Pancreas (tissue), 10 donors: ENCODE measurements around the gene POMT1. TPM values are rescaled to one million over a fixed set of nuclear protein-coding genes. Genes with fewer than 3 reads are reported as not detected.

Source experiments
- ATAC-seq, 4 donors: fragments of 200-7000 bp; cut with Tn5 transposase; one replicate each; pipeline versions ENCODE4 v1.8.0 to v1.9.1; 2020; ENCODE audit warnings: mild to moderate bottlenecking in 4 of 4, moderate library complexity in 4 of 4
- DNase-seq, 6 donors: peaks; one replicate each; pipeline ENCODE4 v3.0.0-alpha.2; 2020
- FAIRE-seq: peaks from 2 replicates; lab custom pipeline; 2012; peaks lifted over from hg19 to GRCh38; lab: Jason Lieb, UNC
- H3K27ac ChIP-seq, 4 donors: fragments of 200-600 bp; sonication (generic); 1 replicate in 3 of 4; 2 replicates in 1 of 4; pipeline versions ENCODE4 v1.5.0 to v1.8.0; 2020
- H3K27me3 ChIP-seq, 4 donors: fragments of 200-600 bp; one replicate each; pipeline ENCODE4 v1.8.0; 2021
- H3K36me3 ChIP-seq, 3 donors: fragments of 200-600 bp; sonication (generic) in 1 of 3; one replicate each; pipeline versions ENCODE4 v1.5.0 to v1.8.0; 2020 to 2021
- H3K4me1 ChIP-seq, 3 donors: fragments of 200-600 bp; one replicate each; pipeline ENCODE4 v1.8.0; 2021
- H3K4me3 ChIP-seq, 4 donors: fragments of 200-600 bp; sonication (generic) in 2 of 4; one replicate each; pipeline versions ENCODE4 v1.5.0 to v1.8.0; 2020 to 2021
- H3K9me3 ChIP-seq, 4 donors: fragments of 200-600 bp; one replicate each; pipeline ENCODE4 v1.8.0; 2021
- WGBS, 2 donors: extraction: QIAGEN DNeasy Blood & Tissue Kit; methylation state at CpG; one replicate each; pipeline ENCODE4 v1.1.7; 2013; 5-methylcytosine and 5-hydroxymethylcytosine counted together
- intact Hi-C, 3 donors: fragments of 100-400 bp; cut with DNase I; formaldehyde crosslinking; loops; one replicate each; pipeline versions ENCODE4 v1.11.1 to v1.14.2; 2022
- polyA plus RNA-seq, 2 donors: library from polyadenylated mRNA; stranded (reverse); fragments of 200-250 nt; gene quantifications; one replicate each; pipeline ENCODE4 v1.2.3, GENCODE V29; 2013
- total RNA-seq, 6 donors: library from RNA; stranded (reverse); fragmentation: NEBNext Ultra II Directional in 4 of 6; extraction: Animal tissue kit (Norgen Biotek cat#: 25700) in 4 of 6; gene quantifications; one replicate each; pipeline versions ENCODE4 v1.2.1 to v1.2.4, GENCODE V29; 2021 to 2023
- TF ChIP-seq, protein P1 (sequence below), 4 donors: fragments of 200-600 bp; sonication (generic) in 3 of 4; IDR thresholded peaks; one replicate each; pipeline versions ENCODE4 v1.5.0 to v1.8.0; 2021; ENCODE audit warnings: antibody characterized with exemption in 4 of 4
- donor health status: healthy with polysubstance abuse.
- donor health status: DM: no; HTN: no; CAD: no; lungs with moderate emphysema.
- donor health status: DM: no; HTN: no; CAD: no.
- donor health status: control.
- donor health status: control.
- donor health status: Bipolar disorder and iron deficiency.
- donor health status: DM: yes; HTN: yes; CAD: no.
- donor health status: DM: no; HTN: no; CAD: no.
- donor health status: DM: no; HTN: no; CAD: no.
- donor health status: DM: yes; HTN: yes; CAD: no.

Gene POMT1
- total and polyA plus RNA-seq, 8 donors = 11.3 to 66.5 (median 16.5) TPM

DNA sequence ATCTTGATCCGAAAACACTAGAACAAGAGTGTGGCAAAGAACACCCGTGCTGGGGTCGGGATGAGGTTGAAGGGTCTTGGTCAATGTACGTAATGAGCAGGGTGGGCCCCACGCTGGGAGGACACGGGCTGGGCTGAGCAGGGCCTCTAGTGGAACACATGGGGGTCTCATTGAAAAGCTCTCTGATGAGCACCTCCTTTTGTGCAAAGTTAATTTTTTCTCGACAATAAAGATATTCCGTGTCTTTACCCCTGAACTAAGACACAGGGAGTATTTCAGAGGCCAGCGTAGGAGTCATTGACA is 20.3 kb downstream of the POMT1 start:
- no peaks in the 10 kb centered on the region for H3K27me3 ChIP-seq
- H3K9me3 ChIP-seq = no peaks in the 10 kb centered on the region
- no peak overlapping the region for H3K27ac ChIP-seq
- FAIRE-seq (no peak), ATAC-seq (no peak), DNase-seq (no peak)
- TF ChIP-seq, protein P1, sequence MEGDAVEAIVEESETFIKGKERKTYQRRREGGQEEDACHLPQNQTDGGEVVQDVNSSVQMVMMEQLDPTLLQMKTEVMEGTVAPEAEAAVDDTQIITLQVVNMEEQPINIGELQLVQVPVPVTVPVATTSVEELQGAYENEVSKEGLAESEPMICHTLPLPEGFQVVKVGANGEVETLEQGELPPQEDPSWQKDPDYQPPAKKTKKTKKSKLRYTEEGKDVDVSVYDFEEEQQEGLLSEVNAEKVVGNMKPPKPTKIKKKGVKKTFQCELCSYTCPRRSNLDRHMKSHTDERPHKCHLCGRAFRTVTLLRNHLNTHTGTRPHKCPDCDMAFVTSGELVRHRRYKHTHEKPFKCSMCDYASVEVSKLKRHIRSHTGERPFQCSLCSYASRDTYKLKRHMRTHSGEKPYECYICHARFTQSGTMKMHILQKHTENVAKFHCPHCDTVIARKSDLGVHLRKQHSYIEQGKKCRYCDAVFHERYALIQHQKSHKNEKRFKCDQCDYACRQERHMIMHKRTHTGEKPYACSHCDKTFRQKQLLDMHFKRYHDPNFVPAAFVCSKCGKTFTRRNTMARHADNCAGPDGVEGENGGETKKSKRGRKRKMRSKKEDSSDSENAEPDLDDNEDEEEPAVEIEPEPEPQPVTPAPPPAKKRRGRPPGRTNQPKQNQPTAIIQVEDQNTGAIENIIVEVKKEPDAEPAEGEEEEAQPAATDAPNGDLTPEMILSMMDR (IDR thresholded peaks at IDR 0.05) = no peak
- no peak overlapping the region for H3K4me3 ChIP-seq
- no peaks in the 10 kb centered on the region for H3K4me1 ChIP-seq
- intact Hi-C loops = no loop called here
- 90 to 92% methylated on average over 9 of the region's 9 CpGs for WGBS, 2 donors
- peaks cover 0 to 62% (median 8%) of the 10 kb centered on the region in 3 donors for H3K36me3 ChIP-seq

DNA sequence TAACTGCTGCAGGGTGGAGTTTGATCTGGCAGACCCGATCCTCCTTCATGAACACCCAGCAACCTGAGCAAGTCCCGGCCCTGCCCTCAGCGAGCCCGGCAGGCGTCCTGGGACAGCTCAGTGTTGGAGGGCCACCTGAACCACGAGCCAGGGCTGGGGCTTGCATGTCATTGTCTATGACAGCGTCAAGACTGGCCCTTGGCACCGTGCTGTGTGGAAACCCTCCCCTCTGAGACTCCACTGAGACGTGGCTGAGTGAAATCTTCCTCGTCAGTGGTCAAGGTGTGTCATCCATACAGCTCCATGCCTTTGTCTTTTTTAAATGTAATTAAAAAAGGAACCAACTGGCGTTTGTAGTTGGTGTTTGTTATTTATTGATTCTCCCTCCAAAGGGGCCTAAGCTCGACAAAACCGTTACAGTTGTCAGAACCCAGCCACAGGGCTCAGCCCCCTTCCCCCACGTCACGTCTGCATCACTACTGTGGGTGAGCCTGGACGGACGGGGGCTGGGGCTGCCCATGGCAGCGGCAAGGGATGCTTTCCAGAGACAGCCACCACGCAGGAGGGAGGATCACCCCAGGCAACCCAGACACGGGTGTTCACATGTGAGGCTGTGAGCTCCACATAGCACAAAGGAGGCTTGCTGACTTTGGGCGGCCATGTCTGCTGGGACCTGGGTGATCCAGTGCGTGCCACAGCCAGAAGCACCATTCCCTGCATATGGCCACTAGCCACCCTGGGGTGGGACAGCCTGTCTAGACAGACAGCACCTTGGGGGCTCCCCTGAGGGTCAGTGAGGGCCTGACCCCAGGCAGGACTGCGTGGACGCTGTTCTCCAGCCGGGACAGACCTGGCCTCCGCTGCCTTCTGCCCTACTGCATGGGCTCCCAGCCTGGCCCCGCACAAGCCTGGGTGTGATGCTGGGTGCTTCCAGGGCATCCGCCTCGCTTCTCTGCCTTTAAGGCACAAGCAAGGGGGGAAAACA is 21.0 kb downstream of the POMT1 start:
- Histone ChIP-seq H3K4me1 (no peaks in the 10 kb centered on the region), H3K27ac (no peak overlapping the region), H3K9me3 (no peaks in the 10 kb centered on the region), H3K4me3 (no peak overlapping the region), H3K27me3 (no peaks in the 10 kb centered on the region), H3K36me3 (peaks cover 0 to 65% (median 3%) of the 10 kb centered on the region in 3 donors)
- TF ChIP-seq, protein P1 (IDR thresholded peaks at IDR 0.05) = no peak
- intact Hi-C loops = no loop called here
- no peak for DNase-seq
- WGBS, 2 donors = 85 to 89% methylated on average over 29 of the region's 29 CpGs
- no peak for FAIRE-seq
- peak in 1 of 4 donors; percentile 10 for ATAC-seq

DNA sequence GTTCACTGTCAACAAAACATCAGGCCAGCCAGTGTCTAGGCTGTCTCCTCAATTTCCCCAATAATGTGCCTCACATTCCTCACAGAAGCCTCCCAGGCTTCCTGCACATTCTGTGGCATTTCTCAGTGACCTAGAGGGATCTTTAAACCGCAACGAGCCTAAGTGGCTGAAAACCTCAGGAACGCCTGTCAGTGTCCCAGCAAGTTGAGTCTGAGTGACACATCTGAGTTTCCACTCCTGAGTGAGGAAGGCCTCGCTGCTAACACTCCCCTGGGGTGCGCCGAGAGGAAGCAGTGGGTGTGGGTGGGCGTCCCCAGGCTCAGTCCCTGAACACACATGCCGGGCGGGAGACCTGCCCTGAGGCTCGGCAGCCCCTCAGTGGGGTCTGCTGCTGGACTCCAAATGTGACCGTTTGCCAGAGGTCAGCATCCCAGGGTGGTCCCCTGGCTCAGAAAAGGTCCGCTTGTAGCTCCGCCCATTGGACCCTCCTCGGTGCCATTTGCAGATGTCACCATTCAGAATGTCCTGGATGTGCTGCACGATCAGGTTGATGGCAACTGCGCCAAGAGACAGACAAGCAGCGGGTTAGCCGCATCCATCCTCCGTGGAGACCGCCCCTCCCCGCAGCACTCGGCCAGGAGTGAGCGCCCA is 22.1 kb downstream of the POMT1 start:
- no peak for FAIRE-seq

DNA sequence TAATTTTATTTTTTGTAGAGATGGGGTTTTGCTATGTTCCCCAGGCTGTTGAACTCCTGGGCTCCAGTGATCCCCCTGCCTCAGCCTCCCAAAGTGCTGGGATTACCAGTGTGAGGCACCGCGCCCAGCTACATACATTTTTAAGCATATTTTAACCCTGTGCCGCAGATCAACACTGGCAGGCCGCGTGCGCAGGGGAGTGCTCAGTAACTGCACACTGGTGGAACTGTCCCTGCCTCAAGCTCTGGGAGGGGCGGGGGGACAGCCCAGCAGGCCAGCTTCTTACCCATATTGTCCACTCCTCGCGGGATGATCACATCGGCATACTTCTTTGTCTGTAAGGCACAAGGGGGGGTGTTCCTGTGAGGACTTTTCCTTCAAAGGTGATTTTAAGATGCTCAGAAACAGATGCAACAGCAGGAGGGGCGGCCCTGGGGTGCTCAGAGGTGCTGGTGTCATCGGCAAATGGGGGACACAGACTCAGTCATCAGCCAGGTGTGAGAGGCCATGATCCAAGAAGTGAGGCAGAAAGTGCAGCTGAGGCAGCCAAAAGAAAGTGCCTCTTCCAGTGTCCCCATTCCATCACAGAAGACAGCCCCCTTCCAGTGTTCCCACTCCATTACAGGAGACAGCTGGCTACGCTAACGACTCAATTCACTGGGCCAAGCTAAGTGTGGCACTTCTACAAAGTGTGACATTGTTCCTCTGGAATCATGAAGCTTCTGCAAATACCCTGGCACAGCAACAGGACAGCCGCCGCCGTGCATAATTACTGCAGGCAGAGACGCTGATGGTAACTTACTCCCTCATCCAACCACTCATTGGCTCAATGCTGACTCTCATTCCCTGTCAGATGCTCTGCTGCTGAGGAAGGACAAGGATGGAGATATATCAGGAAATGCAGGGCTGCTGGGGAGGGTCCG is 23.2 kb downstream of the POMT1 start:
- Histone ChIP-seq H3K27ac (no peak overlapping the region), H3K4me1 (peaks cover 4 to 7% (median 4%) of the 10 kb centered on the region in 3 donors), H3K36me3 (peaks cover 0 to 52% (median 0%) of the 10 kb centered on the region in 3 donors), H3K27me3 (no peaks in the 10 kb centered on the region), H3K4me3 (no peak overlapping the region), H3K9me3 (no peaks in the 10 kb centered on the region)
- ATAC-seq = no peak
- no peak for DNase-seq
- TF ChIP-seq, protein P1 (IDR thresholded peaks at IDR 0.05) = no peak
- intact Hi-C loops = no loop called here
- FAIRE-seq = no peak
- WGBS, 2 donors = 90 to 91% methylated on average over 19 of the region's 19 CpGs

More for the DNA sequence above, 22.1 kb downstream of the POMT1 start:
- no peak for DNase-seq
- TF ChIP-seq, protein P1 (IDR thresholded peaks at IDR 0.05) = no peak
- Histone ChIP-seq H3K4me1 (peaks cover 0 to 1% (median under 1%) of the 10 kb centered on the region in 3 donors), H3K36me3 (peaks cover 0 to 58% (median 3%) of the 10 kb centered on the region in 3 donors), H3K27ac (no peak overlapping the region), H3K27me3 (no peaks in the 10 kb centered on the region), H3K4me3 (no peak overlapping the region), H3K9me3 (no peaks in the 10 kb centered on the region)
- intact Hi-C loops = no loop called here
- no peak for ATAC-seq
- 90% methylated on average over 23 of the region's 23 CpGs for WGBS, 2 donors
